Keratinocyte (primary cell): Measurements from ENCODE around the gene NAA80.

ENCODE experiments used
- CTCF ChIP-seq, 3 experiments: IDR thresholded peaks in 1 of 3; conservative IDR thresholded peaks in 1 of 3; optimal IDR thresholded peaks in 1 of 3; 2 replicates in 2 of 3; 3 replicates in 1 of 3; pipeline versions ENCODE3 to v1.5.1; 2011; ENCODE audit warnings: low read length in 3 of 3, mild to moderate bottlenecking in 3 of 3, moderate library complexity in 2 of 3, control low read depth in 1 of 3, inconsistent platforms in 1 of 3; ENCODE audit not compliant: insufficient read depth in 2 of 3; ENCODE audit errors: extremely low read depth in 1 of 3
- EZH2 ChIP-seq: IDR thresholded peaks from one replicate; pipeline ENCODE4 v1.6.1; 2012; ENCODE audit warnings: inconsistent platforms, mild to moderate bottlenecking, low read length, moderate library complexity

- TF ChIP-seq CTCF (optimal IDR thresholded peaks at IDR 0.05 in 1 of 3, IDR thresholded peaks at IDR 0.05 in 1 of 3, conservative IDR thresholded peaks at IDR 0.05 in 1 of 3; ENCODE audit: extremely low read depth in 1 of 3, insufficient read depth in 2 of 3, low read length in 3 of 3) (peak in 2 of 3 experiments; percentile 49 to 63), EZH2 (no peak)
Measured at GRCh38 chr3:50256978-50257890, 42.0 kb downstream of the NAA80 start.
